Measurements from ENCODE around the gene GMDS. TPM values are rescaled to one million over a fixed set of nuclear protein-coding genes. Genes with fewer than 3 reads are reported as not detected.

GMDS gene
- total and polyA plus RNA-seq, 2 experiments from 2014 or later: 30.1 to 36.5 TPM

DNA sequence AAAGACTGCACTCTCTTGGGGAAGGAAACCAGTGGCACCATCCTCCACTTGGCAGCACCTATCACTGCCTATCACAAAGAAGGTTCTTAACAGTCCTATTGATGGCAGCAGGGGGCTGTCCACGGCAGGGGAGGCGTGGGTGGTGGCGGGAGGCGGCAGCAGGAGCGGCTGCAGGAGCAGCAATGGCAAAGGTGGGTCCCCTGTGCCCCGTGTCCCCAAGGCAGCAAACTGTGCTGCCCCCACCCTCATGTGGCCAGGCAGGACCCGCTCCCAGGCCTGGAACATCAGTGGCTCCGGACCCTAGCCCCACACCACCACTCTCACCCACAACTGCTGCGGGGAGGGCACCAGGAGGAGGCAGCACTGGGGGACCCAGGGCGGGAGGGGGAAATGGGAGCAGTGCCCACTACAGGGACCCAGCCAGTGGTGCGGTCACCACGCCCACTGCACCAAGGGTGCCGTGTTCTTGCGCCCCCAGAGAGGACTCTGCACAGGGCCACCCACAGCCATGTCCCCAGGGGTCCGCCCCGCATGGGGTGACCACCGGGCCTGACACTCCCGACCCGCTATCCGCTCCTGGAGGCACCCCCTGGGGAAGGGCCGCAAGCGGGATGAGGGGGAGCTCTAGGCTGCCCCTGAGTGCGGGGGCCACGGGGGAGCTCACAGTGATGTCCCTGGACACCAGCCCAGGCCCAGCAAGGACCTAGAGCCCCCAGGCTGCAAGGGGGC is 54.6 kb downstream of the GMDS start:
- Mint-ChIP-seq H3K4me3 (no peak overlapping the region), H3K27me3 (ENCODE audit: insufficient read depth, low read depth, poor library complexity) (peaks cover 3% of the 10 kb centered on the region), H3K27ac (no peak overlapping the region), H3K36me3 (ENCODE audit: low read depth) (peaks cover 11% of the 10 kb centered on the region; the same call in 2 of the 3 replicates), H3K9me3 (peaks cover 3% of the 10 kb centered on the region; the same call in 2 of the 3 replicates), H3K4me1 (peaks cover 15% of the 10 kb centered on the region)
- Histone ChIP-seq H3K9me2 (ENCODE audit: insufficient read depth) (0 out of 2 replicates have a peak, but pooled peaks cover 2% of the 10 kb centered on the region), H2AFZ (no peak overlapping the region), H3K36me3 (ENCODE audit: insufficient read depth) (no peaks in the 10 kb centered on the region; the same call in 1 of the 2 replicates), H3K4me2 (no peak overlapping the region), H3F3A (replicated peaks; ENCODE audit: low read depth) (no peaks in the 10 kb centered on the region), H3K27me3 (ENCODE audit: insufficient read depth) (no peaks in the 10 kb centered on the region), H4K20me1 (replicated peaks; ENCODE audit: insufficient read depth) (no peaks in the 10 kb centered on the region), H3K79me2 (replicated peaks; ENCODE audit: insufficient read depth) (peaks cover 15% of the 10 kb centered on the region; the same call in 1 of the 2 replicates), H3K27ac (ENCODE audit: low read depth) (no peak overlapping the region), H3K4me1 (ENCODE audit: insufficient read depth) (peaks cover 14% of the 10 kb centered on the region), H3K4me3 (no peak overlapping the region)
- TF ChIP-seq, protein P1, sequence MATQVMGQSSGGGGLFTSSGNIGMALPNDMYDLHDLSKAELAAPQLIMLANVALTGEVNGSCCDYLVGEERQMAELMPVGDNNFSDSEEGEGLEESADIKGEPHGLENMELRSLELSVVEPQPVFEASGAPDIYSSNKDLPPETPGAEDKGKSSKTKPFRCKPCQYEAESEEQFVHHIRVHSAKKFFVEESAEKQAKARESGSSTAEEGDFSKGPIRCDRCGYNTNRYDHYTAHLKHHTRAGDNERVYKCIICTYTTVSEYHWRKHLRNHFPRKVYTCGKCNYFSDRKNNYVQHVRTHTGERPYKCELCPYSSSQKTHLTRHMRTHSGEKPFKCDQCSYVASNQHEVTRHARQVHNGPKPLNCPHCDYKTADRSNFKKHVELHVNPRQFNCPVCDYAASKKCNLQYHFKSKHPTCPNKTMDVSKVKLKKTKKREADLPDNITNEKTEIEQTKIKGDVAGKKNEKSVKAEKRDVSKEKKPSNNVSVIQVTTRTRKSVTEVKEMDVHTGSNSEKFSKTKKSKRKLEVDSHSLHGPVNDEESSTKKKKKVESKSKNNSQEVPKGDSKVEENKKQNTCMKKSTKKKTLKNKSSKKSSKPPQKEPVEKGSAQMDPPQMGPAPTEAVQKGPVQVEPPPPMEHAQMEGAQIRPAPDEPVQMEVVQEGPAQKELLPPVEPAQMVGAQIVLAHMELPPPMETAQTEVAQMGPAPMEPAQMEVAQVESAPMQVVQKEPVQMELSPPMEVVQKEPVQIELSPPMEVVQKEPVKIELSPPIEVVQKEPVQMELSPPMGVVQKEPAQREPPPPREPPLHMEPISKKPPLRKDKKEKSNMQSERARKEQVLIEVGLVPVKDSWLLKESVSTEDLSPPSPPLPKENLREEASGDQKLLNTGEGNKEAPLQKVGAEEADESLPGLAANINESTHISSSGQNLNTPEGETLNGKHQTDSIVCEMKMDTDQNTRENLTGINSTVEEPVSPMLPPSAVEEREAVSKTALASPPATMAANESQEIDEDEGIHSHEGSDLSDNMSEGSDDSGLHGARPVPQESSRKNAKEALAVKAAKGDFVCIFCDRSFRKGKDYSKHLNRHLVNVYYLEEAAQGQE (IDR thresholded peaks at IDR 0.05; ENCODE audit: unreplicated experiment): no peak
- TF ChIP-seq STAT1 (IDR thresholded peaks at IDR 0.05; ENCODE audit: unreplicated experiment) (no peak), JUNB (IDR thresholded peaks at IDR 0.05; ENCODE audit: unreplicated experiment) (no peak), ZNF331 (CRISPR knock-in tag; IDR thresholded peaks at IDR 0.05; ENCODE audit: low read depth) (no peak), CREB1 (CRISPR knock-in tag; IDR thresholded peaks at IDR 0.05; ENCODE audit: low read depth) (no peak), EZH2 (IDR thresholded peaks at IDR 0.05; ENCODE audit: low read depth, unreplicated experiment) (no peak)
- TF ChIP-seq, protein P2, sequence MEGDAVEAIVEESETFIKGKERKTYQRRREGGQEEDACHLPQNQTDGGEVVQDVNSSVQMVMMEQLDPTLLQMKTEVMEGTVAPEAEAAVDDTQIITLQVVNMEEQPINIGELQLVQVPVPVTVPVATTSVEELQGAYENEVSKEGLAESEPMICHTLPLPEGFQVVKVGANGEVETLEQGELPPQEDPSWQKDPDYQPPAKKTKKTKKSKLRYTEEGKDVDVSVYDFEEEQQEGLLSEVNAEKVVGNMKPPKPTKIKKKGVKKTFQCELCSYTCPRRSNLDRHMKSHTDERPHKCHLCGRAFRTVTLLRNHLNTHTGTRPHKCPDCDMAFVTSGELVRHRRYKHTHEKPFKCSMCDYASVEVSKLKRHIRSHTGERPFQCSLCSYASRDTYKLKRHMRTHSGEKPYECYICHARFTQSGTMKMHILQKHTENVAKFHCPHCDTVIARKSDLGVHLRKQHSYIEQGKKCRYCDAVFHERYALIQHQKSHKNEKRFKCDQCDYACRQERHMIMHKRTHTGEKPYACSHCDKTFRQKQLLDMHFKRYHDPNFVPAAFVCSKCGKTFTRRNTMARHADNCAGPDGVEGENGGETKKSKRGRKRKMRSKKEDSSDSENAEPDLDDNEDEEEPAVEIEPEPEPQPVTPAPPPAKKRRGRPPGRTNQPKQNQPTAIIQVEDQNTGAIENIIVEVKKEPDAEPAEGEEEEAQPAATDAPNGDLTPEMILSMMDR (conservative IDR thresholded peaks at IDR 0.05; ENCODE audit: low read depth in 2 of 2): 0 out of 4 replicates have a peak, but pooled peaks of 1 of the 2 experiments have one; percentile 16
- TF ChIP-seq, protein P3, sequence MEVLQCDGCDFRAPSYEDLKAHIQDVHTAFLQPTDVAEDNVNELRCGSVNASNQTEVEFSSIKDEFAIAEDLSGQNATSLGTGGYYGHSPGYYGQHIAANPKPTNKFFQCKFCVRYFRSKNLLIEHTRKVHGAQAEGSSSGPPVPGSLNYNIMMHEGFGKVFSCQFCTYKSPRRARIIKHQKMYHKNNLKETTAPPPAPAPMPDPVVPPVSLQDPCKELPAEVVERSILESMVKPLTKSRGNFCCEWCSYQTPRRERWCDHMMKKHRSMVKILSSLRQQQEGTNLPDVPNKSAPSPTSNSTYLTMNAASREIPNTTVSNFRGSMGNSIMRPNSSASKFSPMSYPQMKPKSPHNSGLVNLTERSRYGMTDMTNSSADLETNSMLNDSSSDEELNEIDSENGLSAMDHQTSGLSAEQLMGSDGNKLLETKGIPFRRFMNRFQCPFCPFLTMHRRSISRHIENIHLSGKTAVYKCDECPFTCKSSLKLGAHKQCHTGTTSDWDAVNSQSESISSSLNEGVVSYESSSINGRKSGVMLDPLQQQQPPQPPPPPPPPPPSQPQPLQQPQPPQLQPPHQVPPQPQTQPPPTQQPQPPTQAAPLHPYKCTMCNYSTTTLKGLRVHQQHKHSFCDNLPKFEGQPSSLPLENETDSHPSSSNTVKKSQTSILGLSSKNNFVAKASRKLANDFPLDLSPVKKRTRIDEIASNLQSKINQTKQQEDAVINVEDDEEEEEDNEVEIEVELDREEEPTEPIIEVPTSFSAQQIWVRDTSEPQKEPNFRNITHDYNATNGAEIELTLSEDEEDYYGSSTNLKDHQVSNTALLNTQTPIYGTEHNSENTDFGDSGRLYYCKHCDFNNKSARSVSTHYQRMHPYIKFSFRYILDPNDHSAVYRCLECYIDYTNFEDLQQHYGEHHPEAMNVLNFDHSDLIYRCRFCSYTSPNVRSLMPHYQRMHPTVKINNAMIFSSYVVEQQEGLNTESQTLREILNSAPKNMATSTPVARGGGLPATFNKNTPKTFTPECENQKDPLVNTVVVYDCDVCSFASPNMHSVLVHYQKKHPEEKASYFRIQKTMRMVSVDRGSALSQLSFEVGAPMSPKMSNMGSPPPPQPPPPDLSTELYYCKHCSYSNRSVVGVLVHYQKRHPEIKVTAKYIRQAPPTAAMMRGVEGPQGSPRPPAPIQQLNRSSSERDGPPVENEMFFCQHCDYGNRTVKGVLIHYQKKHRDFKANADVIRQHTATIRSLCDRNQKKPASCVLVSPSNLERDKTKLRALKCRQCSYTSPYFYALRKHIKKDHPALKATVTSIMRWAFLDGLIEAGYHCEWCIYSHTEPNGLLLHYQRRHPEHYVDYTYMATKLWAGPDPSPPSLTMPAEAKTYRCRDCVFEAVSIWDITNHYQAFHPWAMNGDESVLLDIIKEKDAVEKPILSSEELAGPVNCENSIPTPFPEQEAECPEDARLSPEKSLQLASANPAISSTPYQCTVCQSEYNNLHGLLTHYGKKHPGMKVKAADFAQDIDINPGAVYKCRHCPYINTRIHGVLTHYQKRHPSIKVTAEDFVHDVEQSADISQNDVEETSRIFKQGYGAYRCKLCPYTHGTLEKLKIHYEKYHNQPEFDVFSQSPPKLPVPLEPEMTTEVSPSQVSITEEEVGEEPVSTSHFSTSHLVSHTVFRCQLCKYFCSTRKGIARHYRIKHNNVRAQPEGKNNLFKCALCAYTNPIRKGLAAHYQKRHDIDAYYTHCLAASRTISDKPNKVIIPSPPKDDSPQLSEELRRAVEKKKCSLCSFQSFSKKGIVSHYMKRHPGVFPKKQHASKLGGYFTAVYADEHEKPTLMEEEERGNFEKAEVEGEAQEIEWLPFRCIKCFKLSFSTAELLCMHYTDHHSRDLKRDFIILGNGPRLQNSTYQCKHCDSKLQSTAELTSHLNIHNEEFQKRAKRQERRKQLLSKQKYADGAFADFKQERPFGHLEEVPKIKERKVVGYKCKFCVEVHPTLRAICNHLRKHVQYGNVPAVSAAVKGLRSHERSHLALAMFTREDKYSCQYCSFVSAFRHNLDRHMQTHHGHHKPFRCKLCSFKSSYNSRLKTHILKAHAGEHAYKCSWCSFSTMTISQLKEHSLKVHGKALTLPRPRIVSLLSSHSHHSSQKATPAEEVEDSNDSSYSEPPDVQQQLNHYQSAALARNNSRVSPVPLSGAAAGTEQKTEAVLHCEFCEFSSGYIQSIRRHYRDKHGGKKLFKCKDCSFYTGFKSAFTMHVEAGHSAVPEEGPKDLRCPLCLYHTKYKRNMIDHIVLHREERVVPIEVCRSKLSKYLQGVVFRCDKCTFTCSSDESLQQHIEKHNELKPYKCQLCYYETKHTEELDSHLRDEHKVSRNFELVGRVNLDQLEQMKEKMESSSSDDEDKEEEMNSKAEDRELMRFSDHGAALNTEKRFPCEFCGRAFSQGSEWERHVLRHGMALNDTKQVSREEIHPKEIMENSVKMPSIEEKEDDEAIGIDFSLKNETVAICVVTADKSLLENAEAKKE (CRISPR knock-in tag; IDR thresholded peaks at IDR 0.05): no peak
- DNase-seq (ENCODE audit: low spot score): no peak
- no peak for ATAC-seq
